Stomach (tissue), 4 donors: Measurements from ENCODE around the gene AP5Z1.

Experiments
- CTCF ChIP-seq, 7 experiments: fragments of 450-650 bp in 4 of 7; fragments of 200-600 bp in 3 of 7; sonication (generic) in 3 of 7; IDR thresholded peaks; one replicate each; pipeline ENCODE4 v1.5.1; 2016 to 2019; ENCODE audit warnings: antibody characterized with exemption in 7 of 7, control low read depth in 2 of 7, mild to moderate bottlenecking in 1 of 7
- EP300 ChIP-seq: sonication (generic); formaldehyde crosslinking; IDR thresholded peaks from one replicate; pipeline ENCODE4 v1.6.1; 2017; ENCODE audit warnings: antibody characterized with exemption
- POLR2A ChIP-seq, 4 donors: fragments of 450-650 bp; IDR thresholded peaks; one replicate each; pipeline ENCODE4 v1.6.1; 2016; ENCODE audit warnings: antibody characterized with exemption in 4 of 4, control low read depth in 2 of 4, mild to moderate bottlenecking in 1 of 4, moderate library complexity in 1 of 4
- POLR2AphosphoS5 ChIP-seq, 3 donors: sonication (generic); formaldehyde crosslinking; IDR thresholded peaks; one replicate each; pipeline ENCODE4 v1.6.1; 2016; ENCODE audit warnings: antibody characterized with exemption in 3 of 3

- TF ChIP-seq POLR2AphosphoS5 (IDR thresholded peaks at IDR 0.05) (no peak), CTCF (IDR thresholded peaks at IDR 0.05) (no peak), EP300 (no peak), POLR2A (IDR thresholded peaks at IDR 0.05) (no peak)
Observed at GRCh38 chr7:4817178-4817901, 41.9 kb downstream of the AP5Z1 start.
